ENCODE data around the gene SNTB2.

- no peak for TF ChIP-seq POLR2A (IDR thresholded peaks at IDR 0.05; ENCODE audit: low read depth, low read length)
- TF ChIP-seq POLR2AphosphoS5 (IDR thresholded peaks at IDR 0.05; ENCODE audit: low read depth, low read length), result no peak
- TF ChIP-seq TAF1 (IDR thresholded peaks at IDR 0.05; ENCODE audit: borderline replicate concordance, low read depth, low read length), result no peak
Observed at GRCh38 chr16:69309316-69309715, 122.4 kb downstream of the SNTB2 start.

Measured in GM12892 (cell line).